Liver (tissue), 9 donors: ENCODE data around the gene SLC66A2. TPM values are rescaled to one million over a fixed set of nuclear protein-coding genes. Genes with fewer than 3 reads are reported as not detected.

Experiments used
- DNase-seq: peaks from one replicate; pipeline ENCODE4 v3.0.0-alpha.2; 2017; ENCODE audit warnings: low spot score
- H3K27ac ChIP-seq, 2 donors: one replicate each; pipeline ENCODE4 v1.7.0; 2013; ENCODE audit warnings: inconsistent platforms in 2 of 2, low read length in 2 of 2, control low read depth in 1 of 2, low read depth in 1 of 2, mild to moderate bottlenecking in 1 of 2
- H3K27me3 ChIP-seq, 4 donors: one replicate each; pipeline versions ENCODE4 v1.6.1 to v1.7.0; 2013; ENCODE audit warnings: low read length in 3 of 4, inconsistent platforms in 1 of 4, mild to moderate bottlenecking in 1 of 4, moderate library complexity in 1 of 4; ENCODE audit not compliant: control insufficient read depth in 4 of 4, insufficient read depth in 4 of 4
- H3K36me3 ChIP-seq, 4 donors: one replicate each; pipeline versions ENCODE4 v1.6.1 to v1.7.0; 2013; ENCODE audit warnings: low read length in 3 of 4, mild to moderate bottlenecking in 3 of 4, low read depth in 1 of 4, moderate library complexity in 1 of 4; ENCODE audit not compliant: control insufficient read depth in 4 of 4, insufficient read depth in 3 of 4
- H3K4me1 ChIP-seq, 4 donors: one replicate each; pipeline versions ENCODE4 v1.6.1 to v1.7.0; 2013; ENCODE audit warnings: low read length in 3 of 4, mild to moderate bottlenecking in 3 of 4, moderate library complexity in 1 of 4; ENCODE audit not compliant: control insufficient read depth in 4 of 4, insufficient read depth in 4 of 4
- H3K4me3 ChIP-seq, 3 donors: one replicate each; pipeline versions ENCODE4 v1.6.1 to v1.7.0; 2013; ENCODE audit warnings: low read length in 3 of 3, control low read depth in 1 of 3, low read depth in 1 of 3, mild to moderate bottlenecking in 1 of 3
- H3K9ac ChIP-seq, 2 donors: one replicate each; pipeline ENCODE4 v1.7.0; 2013; ENCODE audit warnings: low read length in 2 of 2, mild to moderate bottlenecking in 2 of 2, moderate library complexity in 2 of 2, control low read depth in 1 of 2, low read depth in 1 of 2
- H3K9me3 ChIP-seq, 4 donors: one replicate each; pipeline versions ENCODE4 v1.6.1 to v1.7.0; 2013; ENCODE audit warnings: low read length in 3 of 4; ENCODE audit not compliant: control insufficient read depth in 4 of 4
- EGR1 ChIP-seq, 2 donors: IDR thresholded peaks; 2 replicates each; pipeline ENCODE4 v1.6.1; 2016 to 2018; ENCODE audit warnings: antibody characterized with exemption in 2 of 2, low read depth in 2 of 2
- FOXA1 ChIP-seq: IDR thresholded peaks from 2 replicates; pipeline ENCODE4 v1.6.1; 2016; ENCODE audit warnings: antibody characterized with exemption
- FOXA2 ChIP-seq: IDR thresholded peaks from 2 replicates; pipeline ENCODE4 v1.6.1; 2016; ENCODE audit warnings: antibody characterized with exemption
- RXRA ChIP-seq, 2 donors: IDR thresholded peaks; 2 replicates each; pipeline ENCODE4 v1.6.1; 2017 to 2018; ENCODE audit warnings: antibody characterized with exemption in 2 of 2, mild to moderate bottlenecking in 1 of 2
- TAF1 ChIP-seq: conservative IDR thresholded peaks from 2 replicates; pipeline ENCODE4 v1.6.1; 2016; ENCODE audit warnings: antibody characterized with exemption, mild to moderate bottlenecking
- YY1 ChIP-seq: IDR thresholded peaks from 2 replicates; pipeline ENCODE4 v1.6.1; 2016; ENCODE audit warnings: antibody characterized with exemption, mild to moderate bottlenecking
- WGBS: extraction: QIAGEN DNeasy Blood & Tissue Kit; methylation state at CpG from one replicate; pipeline ENCODE4 v1.1.7; 2013; 5-methylcytosine and 5-hydroxymethylcytosine counted together
- polyA plus RNA-seq, 2 donors: library from polyadenylated mRNA; stranded (reverse) in 1 of 2; unstranded in 1 of 2; fragments of 200-250 nt in 1 of 2; fragments of >200 nt in 1 of 2; fragmentation: Nextera tagmentation in 1 of 2; extraction: Ambion mirVana in 1 of 2; gene quantifications; one replicate each; pipeline versions ENCODE4 v1.2.1 to v1.2.3, GENCODE V29; 2013 to 2015
- total RNA-seq, 2 donors: library from RNA; depleted of rRNA; stranded (reverse); fragments of >200 nt; gene quantifications; one replicate each; pipeline ENCODE4 v1.2.3, GENCODE V29; 2014
- TF ChIP-seq, protein P1 (sequence below): IDR thresholded peaks from 2 replicates; pipeline ENCODE4 v1.6.1; 2016; ENCODE audit warnings: antibody characterized with exemption, mild to moderate bottlenecking
- TF ChIP-seq, protein P2 (sequence below): fragments of 150-350 bp; IDR thresholded peaks from 2 replicates; pipeline ENCODE4 v1.5.1; 2017; ENCODE audit warnings: improper control_type of control experiment, low read depth, low read length; ENCODE audit not compliant: missing input control
- TF ChIP-seq, protein P3 (sequence below): IDR thresholded peaks from 2 replicates; pipeline ENCODE4 v1.6.1; 2016; ENCODE audit warnings: antibody characterized with exemption
- TF ChIP-seq, protein P4 (sequence below): IDR thresholded peaks from 2 replicates; pipeline ENCODE4 v1.6.1; 2016; ENCODE audit warnings: antibody characterized with exemption
- TF ChIP-seq, protein P5 (sequence below): IDR thresholded peaks from 2 replicates; pipeline ENCODE4 v1.6.1; 2016; ENCODE audit warnings: antibody characterized with exemption
- donor health status: healthy.
- donor health status: healthy.
- donor health status: healthy.
- donor health status: healthy.
- donor health status: healthy.

Gene SLC66A2
- total and polyA plus RNA-seq, 4 donors = 47.8 to 107 (median 67.9) TPM

DNA sequence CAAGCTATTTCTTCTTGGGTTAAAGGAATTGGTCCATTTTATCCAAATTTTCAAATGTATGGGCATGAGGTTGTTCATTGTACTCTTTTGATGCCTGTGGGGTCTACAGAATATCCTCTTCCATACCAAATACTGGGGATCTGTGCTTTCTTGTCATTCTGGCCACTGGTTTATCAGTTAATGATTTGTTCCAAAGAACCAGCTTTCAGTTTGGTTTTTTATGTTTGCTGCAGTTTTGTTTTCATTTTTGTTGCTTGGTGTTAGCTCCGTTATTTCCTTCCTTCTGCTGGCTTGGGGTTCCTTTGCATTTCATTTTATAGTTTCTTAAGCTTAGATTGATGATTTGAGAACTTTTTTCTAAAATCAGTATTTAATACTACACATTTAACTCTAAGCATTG lies 45.5 kb downstream of the SLC66A2 start:
- no peak overlapping the region for H3K4me3 ChIP-seq
- no peaks in the 10 kb centered on the region for H3K27me3 ChIP-seq
- no peak overlapping the region for H3K9ac ChIP-seq
- DNase-seq = no peak
- peaks cover 0 to 1% (median 0%) of the 10 kb centered on the region in 4 donors for H3K9me3 ChIP-seq
- H3K4me1 ChIP-seq = peaks cover 0 to 4% (median under 1%) of the 10 kb centered on the region in 4 donors
- H3K36me3 ChIP-seq = peaks cover 10 to 28% (median 21%) of the 10 kb centered on the region in 4 donors
- 68% methylated on average over 1 of the region's 1 CpG for WGBS
- H3K27ac ChIP-seq = peak overlapping the region in 1 of 2 donors; percentile 6
- no peak for TF ChIP-seq RXRA (IDR thresholded peaks at IDR 0.05)
- no peak for TF ChIP-seq YY1
- TF ChIP-seq TAF1 = no peak

DNA sequence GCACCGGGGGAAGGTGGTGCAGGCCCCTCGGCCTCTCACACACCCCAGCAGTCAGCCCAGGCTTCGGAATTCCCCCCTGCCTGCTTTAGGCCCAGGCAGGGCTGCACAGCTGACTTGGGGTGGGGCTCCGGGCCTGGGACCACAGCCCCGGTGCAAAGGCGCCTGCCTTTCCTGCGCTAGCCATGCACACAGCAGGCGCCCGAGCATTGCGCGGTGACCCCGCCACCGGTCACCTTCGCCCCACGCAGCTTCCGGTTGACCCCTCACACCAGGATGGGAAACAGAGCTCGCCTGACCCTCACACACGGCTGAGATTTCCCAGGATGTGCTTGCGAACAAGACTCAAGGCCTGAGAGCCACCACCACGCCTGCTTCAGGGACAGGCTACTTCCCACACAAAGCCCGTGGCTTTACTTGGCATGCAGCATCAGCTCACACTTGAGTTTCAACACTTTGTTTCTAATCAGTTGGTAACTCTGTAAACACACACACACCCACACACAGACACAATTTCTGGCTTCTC lies 46.0 kb downstream of the SLC66A2 start:
- H3K9me3 ChIP-seq = peaks cover 0 to 1% (median 0%) of the 10 kb centered on the region in 4 donors
- H3K9ac ChIP-seq = no peak overlapping the region
- 88% methylated on average over 21 of the region's 21 CpGs for WGBS
- H3K27ac ChIP-seq = peak overlapping the region; percentile 6 to 42
- peaks cover 10 to 28% (median 21%) of the 10 kb centered on the region in 4 donors for H3K36me3 ChIP-seq
- H3K27me3 ChIP-seq = no peaks in the 10 kb centered on the region
- H3K4me1 ChIP-seq = peaks cover 0 to 4% (median 0%) of the 10 kb centered on the region in 4 donors
- no peak overlapping the region for H3K4me3 ChIP-seq
- no peak for DNase-seq
- no peak for TF ChIP-seq YY1
- TF ChIP-seq, protein P1, sequence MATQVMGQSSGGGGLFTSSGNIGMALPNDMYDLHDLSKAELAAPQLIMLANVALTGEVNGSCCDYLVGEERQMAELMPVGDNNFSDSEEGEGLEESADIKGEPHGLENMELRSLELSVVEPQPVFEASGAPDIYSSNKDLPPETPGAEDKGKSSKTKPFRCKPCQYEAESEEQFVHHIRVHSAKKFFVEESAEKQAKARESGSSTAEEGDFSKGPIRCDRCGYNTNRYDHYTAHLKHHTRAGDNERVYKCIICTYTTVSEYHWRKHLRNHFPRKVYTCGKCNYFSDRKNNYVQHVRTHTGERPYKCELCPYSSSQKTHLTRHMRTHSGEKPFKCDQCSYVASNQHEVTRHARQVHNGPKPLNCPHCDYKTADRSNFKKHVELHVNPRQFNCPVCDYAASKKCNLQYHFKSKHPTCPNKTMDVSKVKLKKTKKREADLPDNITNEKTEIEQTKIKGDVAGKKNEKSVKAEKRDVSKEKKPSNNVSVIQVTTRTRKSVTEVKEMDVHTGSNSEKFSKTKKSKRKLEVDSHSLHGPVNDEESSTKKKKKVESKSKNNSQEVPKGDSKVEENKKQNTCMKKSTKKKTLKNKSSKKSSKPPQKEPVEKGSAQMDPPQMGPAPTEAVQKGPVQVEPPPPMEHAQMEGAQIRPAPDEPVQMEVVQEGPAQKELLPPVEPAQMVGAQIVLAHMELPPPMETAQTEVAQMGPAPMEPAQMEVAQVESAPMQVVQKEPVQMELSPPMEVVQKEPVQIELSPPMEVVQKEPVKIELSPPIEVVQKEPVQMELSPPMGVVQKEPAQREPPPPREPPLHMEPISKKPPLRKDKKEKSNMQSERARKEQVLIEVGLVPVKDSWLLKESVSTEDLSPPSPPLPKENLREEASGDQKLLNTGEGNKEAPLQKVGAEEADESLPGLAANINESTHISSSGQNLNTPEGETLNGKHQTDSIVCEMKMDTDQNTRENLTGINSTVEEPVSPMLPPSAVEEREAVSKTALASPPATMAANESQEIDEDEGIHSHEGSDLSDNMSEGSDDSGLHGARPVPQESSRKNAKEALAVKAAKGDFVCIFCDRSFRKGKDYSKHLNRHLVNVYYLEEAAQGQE = no peak

DNA sequence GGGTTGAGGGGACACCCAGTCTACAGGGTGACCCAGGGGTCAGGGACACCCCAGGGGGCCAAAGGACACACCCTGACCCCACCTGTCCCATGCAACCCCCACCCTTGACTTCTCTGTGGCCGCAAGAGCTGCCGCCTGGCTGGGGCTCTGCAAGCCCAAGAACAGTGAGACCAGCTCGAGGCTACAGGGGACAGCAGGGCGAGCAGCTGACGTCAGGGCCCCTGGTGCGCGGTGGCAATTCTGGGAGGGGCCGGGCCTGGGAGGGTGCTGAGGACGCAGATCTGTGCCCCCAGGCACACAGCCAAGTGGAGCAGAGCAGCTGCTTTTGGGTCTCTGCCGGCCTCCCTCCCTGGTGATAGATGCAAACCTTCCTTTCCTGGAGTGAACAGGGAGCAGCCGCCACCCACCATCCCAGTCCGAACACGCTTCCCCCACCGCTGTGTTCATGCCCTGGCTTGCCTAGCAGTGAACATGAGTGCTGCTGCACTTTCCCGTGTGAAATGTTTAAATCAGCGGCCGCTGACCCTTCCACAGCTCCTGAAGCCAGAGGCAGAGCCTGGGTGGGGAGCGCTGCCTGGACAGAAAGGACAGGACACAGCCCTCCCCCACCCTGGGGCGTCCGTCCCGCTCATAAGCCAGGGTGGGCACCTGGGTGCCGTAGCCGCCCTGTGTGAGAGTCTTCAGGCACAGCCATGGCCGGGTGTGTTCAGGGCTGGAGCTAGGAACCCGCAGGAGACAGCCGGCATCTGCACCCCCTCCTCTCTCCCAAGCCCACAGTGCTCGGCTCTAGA lies 46.9 kb downstream of the SLC66A2 start:
- DNase-seq = peak; percentile 29
- H3K9me3 ChIP-seq = peaks cover 0 to 7% (median 1%) of the 10 kb centered on the region in 4 donors
- peaks cover 0 to 4% (median 0%) of the 10 kb centered on the region in 4 donors for H3K4me1 ChIP-seq
- H3K27me3 ChIP-seq = no peaks in the 10 kb centered on the region
- no peak overlapping the region for H3K27ac ChIP-seq
- WGBS = 94% methylated on average over 27 of the region's 27 CpGs
- H3K4me3 ChIP-seq = no peak overlapping the region
- TF ChIP-seq, protein P2, sequence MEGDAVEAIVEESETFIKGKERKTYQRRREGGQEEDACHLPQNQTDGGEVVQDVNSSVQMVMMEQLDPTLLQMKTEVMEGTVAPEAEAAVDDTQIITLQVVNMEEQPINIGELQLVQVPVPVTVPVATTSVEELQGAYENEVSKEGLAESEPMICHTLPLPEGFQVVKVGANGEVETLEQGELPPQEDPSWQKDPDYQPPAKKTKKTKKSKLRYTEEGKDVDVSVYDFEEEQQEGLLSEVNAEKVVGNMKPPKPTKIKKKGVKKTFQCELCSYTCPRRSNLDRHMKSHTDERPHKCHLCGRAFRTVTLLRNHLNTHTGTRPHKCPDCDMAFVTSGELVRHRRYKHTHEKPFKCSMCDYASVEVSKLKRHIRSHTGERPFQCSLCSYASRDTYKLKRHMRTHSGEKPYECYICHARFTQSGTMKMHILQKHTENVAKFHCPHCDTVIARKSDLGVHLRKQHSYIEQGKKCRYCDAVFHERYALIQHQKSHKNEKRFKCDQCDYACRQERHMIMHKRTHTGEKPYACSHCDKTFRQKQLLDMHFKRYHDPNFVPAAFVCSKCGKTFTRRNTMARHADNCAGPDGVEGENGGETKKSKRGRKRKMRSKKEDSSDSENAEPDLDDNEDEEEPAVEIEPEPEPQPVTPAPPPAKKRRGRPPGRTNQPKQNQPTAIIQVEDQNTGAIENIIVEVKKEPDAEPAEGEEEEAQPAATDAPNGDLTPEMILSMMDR = no peak
- TF ChIP-seq EGR1 (IDR thresholded peaks at IDR 0.05; ENCODE audit: low read depth in 2 of 2) = no peak
- no peak for TF ChIP-seq FOXA2
- TF ChIP-seq, protein P3, sequence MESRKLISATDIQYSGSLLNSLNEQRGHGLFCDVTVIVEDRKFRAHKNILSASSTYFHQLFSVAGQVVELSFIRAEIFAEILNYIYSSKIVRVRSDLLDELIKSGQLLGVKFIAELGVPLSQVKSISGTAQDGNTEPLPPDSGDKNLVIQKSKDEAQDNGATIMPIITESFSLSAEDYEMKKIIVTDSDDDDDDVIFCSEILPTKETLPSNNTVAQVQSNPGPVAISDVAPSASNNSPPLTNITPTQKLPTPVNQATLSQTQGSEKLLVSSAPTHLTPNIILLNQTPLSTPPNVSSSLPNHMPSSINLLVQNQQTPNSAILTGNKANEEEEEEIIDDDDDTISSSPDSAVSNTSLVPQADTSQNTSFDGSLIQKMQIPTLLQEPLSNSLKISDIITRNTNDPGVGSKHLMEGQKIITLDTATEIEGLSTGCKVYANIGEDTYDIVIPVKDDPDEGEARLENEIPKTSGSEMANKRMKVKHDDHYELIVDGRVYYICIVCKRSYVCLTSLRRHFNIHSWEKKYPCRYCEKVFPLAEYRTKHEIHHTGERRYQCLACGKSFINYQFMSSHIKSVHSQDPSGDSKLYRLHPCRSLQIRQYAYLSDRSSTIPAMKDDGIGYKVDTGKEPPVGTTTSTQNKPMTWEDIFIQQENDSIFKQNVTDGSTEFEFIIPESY = no peak
- TF ChIP-seq, protein P4, sequence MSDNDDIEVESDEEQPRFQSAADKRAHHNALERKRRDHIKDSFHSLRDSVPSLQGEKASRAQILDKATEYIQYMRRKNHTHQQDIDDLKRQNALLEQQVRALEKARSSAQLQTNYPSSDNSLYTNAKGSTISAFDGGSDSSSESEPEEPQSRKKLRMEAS = no peak
- TF ChIP-seq, protein P5, sequence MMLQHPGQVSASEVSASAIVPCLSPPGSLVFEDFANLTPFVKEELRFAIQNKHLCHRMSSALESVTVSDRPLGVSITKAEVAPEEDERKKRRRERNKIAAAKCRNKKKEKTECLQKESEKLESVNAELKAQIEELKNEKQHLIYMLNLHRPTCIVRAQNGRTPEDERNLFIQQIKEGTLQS = no peak
- TF ChIP-seq FOXA1 = no peak
- peak in 1 of 2 donors; percentile 6 for TF ChIP-seq RXRA (IDR thresholded peaks at IDR 0.05)
- H3K36me3 ChIP-seq = peaks cover 10 to 28% (median 21%) of the 10 kb centered on the region in 4 donors
- H3K9ac ChIP-seq = no peak overlapping the region
